Activated T-cell treated with anti-CD3 and anti-CD28 coated beads, Interleukin-2, amount 50 U/mL, for 4 hours (primary cell): ENCODE data around the gene TSHZ1. TPM values are rescaled to one million over a fixed set of nuclear protein-coding genes. Genes with fewer than 3 reads are reported as not detected.

ENCODE experiments used
- ATAC-seq, 2 donors: fragments of 200-7000 bp; cut with Tn5 transposase; one replicate each; pipeline ENCODE4 v1.10.0; 2021
- DNase-seq: peaks from one replicate; pipeline ENCODE4 v3.0.0-alpha.2; 2020
- H3K27me3 Mint-ChIP-seq: one replicate; pipeline ENCODE4 v1.8.0; 2021; ENCODE audit warnings: low read depth, mixed read lengths
- H3K36me3 Mint-ChIP-seq: one replicate; pipeline ENCODE4 v1.8.0; 2022; ENCODE audit warnings: mixed read lengths; ENCODE audit not compliant: insufficient read depth
- H3K4me1 Mint-ChIP-seq: one replicate; pipeline ENCODE4 v1.8.0; 2021; ENCODE audit warnings: low read depth, mixed read lengths
- H3K4me3 Mint-ChIP-seq: one replicate; pipeline ENCODE4 v1.8.0; 2021; ENCODE audit warnings: mild to moderate bottlenecking, moderate library complexity, mixed read lengths
- H3K9me3 Mint-ChIP-seq: one replicate; pipeline ENCODE4 v1.8.0; 2021; ENCODE audit warnings: mixed read lengths
- total RNA-seq, 3 donors: library from RNA; stranded (reverse); gene quantifications; one replicate each; pipeline ENCODE4 v1.2.1, GENCODE V29; 2021

The TSHZ1 gene
- total RNA-seq, 3 donors from 2014 or later, result 10.8 to 13.6 (median 12.5) TPM

GRCh38 chr18:75249672-75250470 is 39.3 kb downstream of the TSHZ1 start:
- H3K4me3 Mint-ChIP-seq, result no peak overlapping the region
- ATAC-seq (no peak), DNase-seq (no peak)
- H3K9me3 Mint-ChIP-seq, result no peaks in the 10 kb centered on the region
- H3K36me3 Mint-ChIP-seq, result no peaks in the 10 kb centered on the region
- no peaks in the 10 kb centered on the region for H3K27me3 Mint-ChIP-seq
- peaks cover 69% of the 10 kb centered on the region for H3K4me1 Mint-ChIP-seq

DNA sequence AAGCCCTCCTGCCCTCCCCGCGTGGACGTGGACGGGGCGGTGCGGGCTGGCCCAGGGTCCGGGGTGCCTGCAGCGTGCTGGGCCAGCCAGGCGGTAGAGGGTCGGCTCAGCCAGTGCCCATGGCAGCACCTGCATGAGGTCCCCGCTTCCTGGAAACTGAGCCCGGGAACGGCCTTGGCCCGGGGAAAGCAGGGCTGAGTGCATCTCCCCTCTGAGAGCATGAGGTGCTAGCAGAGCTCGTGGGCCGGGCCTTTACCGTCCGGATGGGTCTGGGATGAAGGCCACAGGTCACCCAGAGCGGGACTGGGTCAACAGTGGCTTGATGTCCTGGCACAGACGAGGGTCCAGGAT is 39.8 kb downstream of the TSHZ1 start:
- Mint-ChIP-seq H3K4me3 (no peak overlapping the region), H3K9me3 (no peaks in the 10 kb centered on the region), H3K36me3 (no peaks in the 10 kb centered on the region), H3K4me1 (peaks cover 69% of the 10 kb centered on the region), H3K27me3 (no peaks in the 10 kb centered on the region)
- ATAC-seq (no peak), DNase-seq (no peak)

DNA sequence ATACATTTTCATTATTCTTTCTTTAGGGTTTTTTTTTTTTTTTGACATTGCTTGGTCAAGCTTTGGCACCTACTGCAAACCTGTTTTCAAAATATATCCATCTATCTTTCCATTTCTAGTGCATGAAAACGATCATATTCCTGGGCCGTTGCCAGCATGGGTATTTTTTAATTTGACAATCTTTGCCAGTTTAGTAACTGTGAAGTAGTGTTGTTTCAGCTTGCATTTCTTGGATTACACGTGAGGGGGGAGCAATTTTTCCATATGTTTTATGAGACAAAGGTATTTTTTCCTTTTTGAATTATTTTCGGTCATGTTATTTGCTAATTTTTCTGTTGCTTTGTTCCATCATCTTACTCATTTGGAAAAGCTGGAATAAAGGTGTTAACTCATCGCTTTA is 40.9 kb downstream of the TSHZ1 start:
- H3K36me3 Mint-ChIP-seq, result no peaks in the 10 kb centered on the region
- no peaks in the 10 kb centered on the region for H3K27me3 Mint-ChIP-seq
- no peak overlapping the region for H3K4me3 Mint-ChIP-seq
- H3K9me3 Mint-ChIP-seq, result no peaks in the 10 kb centered on the region
- DNase-seq (no peak), ATAC-seq (no peak)
- H3K4me1 Mint-ChIP-seq, result peaks cover 63% of the 10 kb centered on the region

DNA sequence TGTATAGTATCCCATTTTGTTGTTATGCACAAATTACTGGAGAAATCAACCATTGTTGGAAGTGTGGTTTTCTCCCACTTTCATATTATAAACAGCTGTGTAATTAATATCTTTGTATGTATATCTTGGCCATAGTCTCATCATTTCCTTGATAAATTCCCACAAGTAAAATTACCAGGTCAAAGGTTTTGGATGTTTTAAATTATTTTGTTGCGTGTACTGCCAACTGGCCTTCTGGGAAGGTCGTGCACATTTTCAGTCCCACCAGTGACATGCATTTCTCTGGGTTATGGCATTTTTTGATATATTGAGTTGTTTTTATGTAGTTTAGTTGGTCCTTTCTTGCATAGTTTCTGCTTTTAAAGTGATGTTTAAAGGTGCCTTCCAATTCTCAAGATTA is 41.5 kb downstream of the TSHZ1 start:
- no peak for ATAC-seq
- no peak overlapping the region for H3K4me3 Mint-ChIP-seq
- H3K27me3 Mint-ChIP-seq, result no peaks in the 10 kb centered on the region
- H3K36me3 Mint-ChIP-seq, result no peaks in the 10 kb centered on the region
- no peak for DNase-seq
- peaks cover 60% of the 10 kb centered on the region for H3K4me1 Mint-ChIP-seq
- no peaks in the 10 kb centered on the region for H3K9me3 Mint-ChIP-seq

DNA sequence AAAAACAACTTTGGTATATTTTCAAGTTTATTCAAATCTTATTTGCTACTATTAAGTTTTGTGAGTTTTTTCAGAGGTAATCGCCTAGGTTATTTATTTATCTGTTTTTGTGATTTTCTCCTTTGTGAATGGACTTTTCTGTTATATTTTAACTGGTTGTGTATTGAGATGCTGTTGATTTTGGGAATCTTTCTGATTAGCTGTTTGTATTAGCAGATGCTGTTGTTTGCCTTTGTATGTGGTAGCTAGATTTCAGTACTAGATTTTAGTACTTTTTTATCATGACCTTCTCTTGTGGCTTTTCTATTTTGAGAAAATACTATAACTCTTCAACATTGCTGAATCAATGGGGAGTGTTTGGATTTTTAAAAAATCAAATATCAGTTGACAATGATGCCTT is 42.4 kb downstream of the TSHZ1 start:
- no peak overlapping the region for H3K4me3 Mint-ChIP-seq
- H3K9me3 Mint-ChIP-seq, result no peaks in the 10 kb centered on the region
- H3K36me3 Mint-ChIP-seq, result no peaks in the 10 kb centered on the region
- no peaks in the 10 kb centered on the region for H3K27me3 Mint-ChIP-seq
- peaks cover 57% of the 10 kb centered on the region for H3K4me1 Mint-ChIP-seq
- DNase-seq, result no peak
- ATAC-seq, result no peak

GRCh38 chr18:75253784-75254183 is 43.2 kb downstream of the TSHZ1 start:
- ATAC-seq (no peak), DNase-seq (no peak)
- Mint-ChIP-seq H3K36me3 (no peaks in the 10 kb centered on the region), H3K4me1 (peaks cover 51% of the 10 kb centered on the region), H3K4me3 (no peak overlapping the region), H3K27me3 (no peaks in the 10 kb centered on the region), H3K9me3 (no peaks in the 10 kb centered on the region)

DNA sequence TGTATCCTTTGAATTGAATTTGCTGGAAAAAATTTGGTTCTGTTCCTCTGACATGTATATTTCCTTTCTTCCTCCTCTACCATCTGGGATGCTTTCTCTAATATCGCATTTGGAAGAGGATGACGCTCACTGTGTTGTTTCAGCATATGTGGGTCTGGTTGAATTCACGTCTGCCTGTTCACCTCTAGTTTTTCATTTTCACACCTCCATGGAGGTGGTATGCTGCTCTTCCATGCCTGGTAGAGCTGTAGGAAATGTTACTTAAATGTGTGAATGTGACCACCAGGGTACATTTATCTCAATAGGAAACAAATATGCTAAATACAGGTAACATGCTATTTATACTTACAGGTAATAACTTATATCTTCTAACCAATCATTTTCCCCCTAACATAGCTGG is 44.5 kb downstream of the TSHZ1 start:
- ATAC-seq (no peak), DNase-seq (no peak)
- H3K9me3 Mint-ChIP-seq, result no peaks in the 10 kb centered on the region
- no peaks in the 10 kb centered on the region for H3K36me3 Mint-ChIP-seq
- H3K27me3 Mint-ChIP-seq, result no peaks in the 10 kb centered on the region
- no peak overlapping the region for H3K4me3 Mint-ChIP-seq
- H3K4me1 Mint-ChIP-seq, result peaks cover 50% of the 10 kb centered on the region

- Mint-ChIP-seq H3K36me3 (peaks cover 5% of the 10 kb centered on the region), H3K4me3 (no peak overlapping the region), H3K4me1 (peaks cover 58% of the 10 kb centered on the region), H3K9me3 (no peaks in the 10 kb centered on the region), H3K27me3 (no peaks in the 10 kb centered on the region)
- no peak for DNase-seq
- ATAC-seq, result no peak
These were observed 45.8 kb downstream of the TSHZ1 start for GRCh38 chr18:75256376-75256775.

DNA sequence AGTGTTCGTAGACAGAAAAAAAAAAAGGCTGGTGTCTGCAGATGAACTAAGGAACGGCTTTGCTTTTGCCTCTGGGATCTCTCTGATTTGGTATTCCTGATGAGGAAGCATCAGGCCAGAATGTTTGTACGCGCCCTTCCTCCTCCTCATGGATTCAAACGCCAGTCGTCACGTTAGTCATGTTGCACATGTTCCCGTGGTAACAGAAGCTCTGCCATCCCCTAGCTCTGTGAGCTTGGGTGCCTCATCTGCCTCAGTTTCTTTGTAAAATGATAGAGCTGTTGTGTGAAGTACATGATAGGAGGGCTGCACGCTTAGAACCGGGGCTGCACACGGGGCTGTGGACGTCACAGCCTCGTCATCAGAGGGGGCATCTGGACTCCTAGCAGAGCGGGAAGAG is 47.0 kb downstream of the TSHZ1 start:
- Mint-ChIP-seq H3K36me3 (peaks cover 8% of the 10 kb centered on the region), H3K4me3 (no peak overlapping the region), H3K4me1 (peaks cover 60% of the 10 kb centered on the region)

GRCh38 chr18:75261430-75262223 is 51.0 kb downstream of the TSHZ1 start:
- ATAC-seq (peak; percentile 30 to 65), DNase-seq (no peak)
- Mint-ChIP-seq H3K36me3 (peaks cover 11% of the 10 kb centered on the region), H3K9me3 (no peaks in the 10 kb centered on the region), H3K4me1 (peaks cover 60% of the 10 kb centered on the region), H3K4me3 (no peak overlapping the region), H3K27me3 (no peaks in the 10 kb centered on the region)

More for the DNA sequence above, 47.0 kb downstream of the TSHZ1 start:
- DNase-seq, result no peak
- Mint-ChIP-seq H3K9me3 (no peaks in the 10 kb centered on the region), H3K27me3 (no peaks in the 10 kb centered on the region)
- ATAC-seq, result no peak

- Mint-ChIP-seq H3K36me3 (peaks cover 11% of the 10 kb centered on the region), H3K9me3 (no peaks in the 10 kb centered on the region), H3K4me3 (no peak overlapping the region), H3K4me1 (peaks cover 62% of the 10 kb centered on the region), H3K27me3 (no peaks in the 10 kb centered on the region)
- DNase-seq, result no peak
- no peak for ATAC-seq
These were observed 51.9 kb downstream of the TSHZ1 start for GRCh38 chr18:75262511-75262910.

DNA sequence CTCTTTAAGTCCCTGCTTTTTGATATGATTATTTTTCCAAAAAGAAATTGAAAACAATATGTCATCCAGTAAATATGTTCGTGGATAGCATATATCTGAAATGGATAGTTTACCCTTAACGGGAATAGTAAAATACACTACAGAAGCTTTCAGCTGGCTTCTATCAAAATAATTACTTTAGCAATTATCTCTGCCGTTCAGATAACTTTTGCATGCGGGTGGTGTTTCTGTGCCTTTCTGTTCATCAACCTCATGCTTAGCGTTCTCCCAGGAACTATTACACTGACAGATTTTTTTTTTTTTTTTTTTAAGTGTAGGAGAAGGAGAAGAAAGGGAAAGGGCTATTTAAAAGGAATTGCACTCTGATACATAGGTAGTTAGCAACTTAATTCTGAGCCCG is 53.6 kb downstream of the TSHZ1 start:
- DNase-seq (no peak), ATAC-seq (no peak)
- no peaks in the 10 kb centered on the region for H3K27me3 Mint-ChIP-seq

GRCh38 chr18:75264926-75265597 is 54.5 kb downstream of the TSHZ1 start:
- Mint-ChIP-seq H3K4me1 (peaks cover 67% of the 10 kb centered on the region), H3K9me3 (no peaks in the 10 kb centered on the region), H3K4me3 (no peak overlapping the region), H3K36me3 (peaks cover 11% of the 10 kb centered on the region), H3K27me3 (no peaks in the 10 kb centered on the region)
- DNase-seq, result no peak
- no peak for ATAC-seq

More for the DNA sequence above, 53.6 kb downstream of the TSHZ1 start:
- H3K4me1 Mint-ChIP-seq, result peaks cover 67% of the 10 kb centered on the region
- H3K36me3 Mint-ChIP-seq, result peaks cover 11% of the 10 kb centered on the region
- H3K9me3 Mint-ChIP-seq, result no peaks in the 10 kb centered on the region
- no peak overlapping the region for H3K4me3 Mint-ChIP-seq

GRCh38 chr18:75265872-75266271 is 55.3 kb downstream of the TSHZ1 start:
- H3K9me3 Mint-ChIP-seq, result no peaks in the 10 kb centered on the region
- H3K27me3 Mint-ChIP-seq, result no peaks in the 10 kb centered on the region
- ATAC-seq, result no peak
- peaks cover 9% of the 10 kb centered on the region for H3K36me3 Mint-ChIP-seq
- H3K4me3 Mint-ChIP-seq, result no peak overlapping the region
- peaks cover 63% of the 10 kb centered on the region for H3K4me1 Mint-ChIP-seq
- DNase-seq, result no peak
